HS-27A (cell line): ENCODE data around the gene RAB41.
"Not testable (repeated sequence)": the region's sequence is repeated elsewhere in the genome, so short reads cannot be mapped to it uniquely, and the experiment has no call there.

Source experiments
- DNase-seq: peaks from one replicate; pipeline ENCODE4 v3.0.0-alpha.2; 2012; ENCODE audit warnings: low read depth, missing footprints

The RAB41 gene

GRCh38 chrX:70281951-70282350, at the start of gene RAB41:
TSS of gene RAB41 (plus strand) at chrX:70282172. CDS start at chrX:70282218, 46 bp downstream.
- DNase-seq, result no peak

- DNase-seq, result no peak
Observed at GRCh38 chrX:70234355-70234754, 47.6 kb upstream of the RAB41 start, which contains the start of gene AWAT1. TSS of gene AWAT1 (plus strand) at chrX:70234655. CDS start at chrX:70234696, 41 bp downstream.

GRCh38 chrX:70240751-70241150, 41.2 kb upstream of the RAB41 start:
- no peak for DNase-seq

- DNase-seq, result no peak
Observed at GRCh38 chrX:70241501-70241900, 40.5 kb upstream of the RAB41 start.

- not testable (repeated sequence) for DNase-seq
Observed at GRCh38 chrX:70243601-70244000, 38.4 kb upstream of the RAB41 start.

GRCh38 chrX:70244881-70245280, 37.1 kb upstream of the RAB41 start:
- DNase-seq, result no peak

- DNase-seq, result no peak
Observed at GRCh38 chrX:70247252-70247651, 34.7 kb upstream of the RAB41 start.

GRCh38 chrX:70252491-70252890, 29.5 kb upstream of the RAB41 start:
- DNase-seq, result no peak

- DNase-seq, result no peak
Observed at GRCh38 chrX:70253377-70254062, 28.5 kb upstream of the RAB41 start.

GRCh38 chrX:70254063-70254400, 27.9 kb upstream of the RAB41 start:
- no peak for DNase-seq

GRCh38 chrX:70254909-70255308, 27.1 kb upstream of the RAB41 start:
- DNase-seq, result no peak

- DNase-seq, result no peak
Observed at GRCh38 chrX:70255452-70255851, 26.5 kb upstream of the RAB41 start.

- DNase-seq, result no peak
Observed at GRCh38 chrX:70257423-70258288, 24.3 kb upstream of the RAB41 start.

- DNase-seq, result no peak
Observed at GRCh38 chrX:70260104-70260503, 21.9 kb upstream of the RAB41 start, which contains the start of gene P2RY4. TSS of gene P2RY4 (minus strand) at chrX:70260204. CDS start at chrX:70259624, 580 bp downstream.

- no peak for DNase-seq
Observed at GRCh38 chrX:70262952-70263567, 18.9 kb upstream of the RAB41 start.

- no peak for DNase-seq
Observed at GRCh38 chrX:70264784-70265183, 17.2 kb upstream of the RAB41 start.

GRCh38 chrX:70268034-70268433, 13.9 kb upstream of the RAB41 start, which contains the start of gene ARR3:
TSS of gene ARR3 (plus strand) at chrX:70268334. CDS start at chrX:70269386, 1,052 bp downstream.
- DNase-seq, result no peak

- DNase-seq, result not testable (repeated sequence)
Observed at GRCh38 chrX:70274029-70274428, 7.9 kb upstream of the RAB41 start.

- DNase-seq, result no peak
Observed at GRCh38 chrX:70279081-70279480, 2.9 kb upstream of the RAB41 start.

GRCh38 chrX:70280573-70280972, 1.4 kb upstream of the RAB41 start:
- no peak for DNase-seq

- DNase-seq, result no peak
Observed at GRCh38 chrX:70289168-70289792, 7.3 kb downstream of the RAB41 start.
